Astrocyte (in vitro differentiated cells and primary cell): ENCODE data around the gene NMBR. TPM values are rescaled to one million over a fixed set of nuclear protein-coding genes. Genes with fewer than 3 reads are reported as not detected.

Experiments
- DNase-seq: peaks from one replicate; pipeline ENCODE4 v3.0.0-alpha.2; 2010; ENCODE audit warnings: low read depth
- FAIRE-seq: peaks from 2 replicates; lab custom pipeline; 2011; peaks lifted over from hg19 to GRCh38; lab: Jason Lieb, UNC
- H2AFZ ChIP-seq: 2 replicates; pipeline ENCODE4 v1.6.0; 2012; ENCODE audit warnings: low read depth, low read length, inconsistent platforms
- H3K27ac ChIP-seq: 2 replicates; pipeline ENCODE4 v1.5.1; 2011; ENCODE audit warnings: low read depth, low read length, inconsistent platforms
- H3K27me3 ChIP-seq: 2 replicates; pipeline ENCODE4 v1.6.0; 2011; ENCODE audit warnings: low read length, inconsistent platforms; ENCODE audit not compliant: insufficient read depth
- H3K36me3 ChIP-seq: 2 replicates; pipeline ENCODE4 v1.5.1; 2011; ENCODE audit warnings: low read length, inconsistent platforms; ENCODE audit not compliant: insufficient read depth
- H3K4me1 ChIP-seq: 2 replicates; pipeline ENCODE4 v1.5.1; 2011; ENCODE audit warnings: low read length, inconsistent platforms; ENCODE audit not compliant: insufficient read depth
- H3K4me2 ChIP-seq: 2 replicates; pipeline ENCODE4 v1.6.0; 2012; ENCODE audit warnings: low read length, inconsistent platforms
- H3K4me3 ChIP-seq: 2 replicates; pipeline ENCODE4 v1.5.1; 2011; ENCODE audit warnings: low read depth, mild to moderate bottlenecking, low read length, inconsistent platforms; ENCODE audit not compliant: insufficient read depth
- H3K79me2 ChIP-seq: 2 replicates; pipeline ENCODE4 v1.6.0; 2012; ENCODE audit warnings: mild to moderate bottlenecking, low read length, inconsistent platforms; ENCODE audit not compliant: insufficient read depth
- H3K9ac ChIP-seq: 2 replicates; pipeline ENCODE4 v1.6.0; 2012; ENCODE audit warnings: mild to moderate bottlenecking, low read length, inconsistent platforms
- H3K9me3 ChIP-seq: 2 replicates; pipeline ENCODE4 v1.5.1; 2012; ENCODE audit warnings: low read depth, mild to moderate bottlenecking, low read length, inconsistent platforms; ENCODE audit not compliant: insufficient read depth
- H4K20me1 ChIP-seq: 2 replicates; pipeline ENCODE4 v1.6.0; 2012; ENCODE audit warnings: low read length, inconsistent platforms; ENCODE audit not compliant: insufficient read depth
- H3K27ac Mint-ChIP-seq: one replicate; pipeline ENCODE4 v1.8.0; 2021; ENCODE audit warnings: mild to moderate bottlenecking, mixed read lengths; ENCODE audit not compliant: unreplicated experiment
- H3K27me3 Mint-ChIP-seq: one replicate; pipeline ENCODE4 v1.8.0; 2021; ENCODE audit warnings: low read depth, mixed read lengths; ENCODE audit not compliant: unreplicated experiment
- H3K36me3 Mint-ChIP-seq: one replicate; pipeline ENCODE4 v1.8.0; 2021; ENCODE audit warnings: low read depth, mixed read lengths; ENCODE audit not compliant: unreplicated experiment
- H3K4me1 Mint-ChIP-seq: one replicate; pipeline ENCODE4 v1.8.0; 2021; ENCODE audit warnings: low read depth, mixed read lengths; ENCODE audit not compliant: unreplicated experiment
- H3K4me3 Mint-ChIP-seq: one replicate; pipeline ENCODE4 v1.8.0; 2021; ENCODE audit warnings: mild to moderate bottlenecking, moderate library complexity, mixed read lengths; ENCODE audit not compliant: unreplicated experiment
- H3K9me3 Mint-ChIP-seq: one replicate; pipeline ENCODE4 v1.8.0; 2021; ENCODE audit warnings: mild to moderate bottlenecking, mixed read lengths; ENCODE audit not compliant: unreplicated experiment
- CTCF ChIP-seq: IDR thresholded peaks from 2 replicates; pipeline ENCODE4 v1.5.1; 2011; ENCODE audit warnings: low read depth, mild to moderate bottlenecking, inconsistent platforms, low read length, moderate library complexity; ENCODE audit not compliant: insufficient read depth
- EZH2 ChIP-seq: IDR thresholded peaks from 2 replicates; pipeline ENCODE4 v1.6.1; 2012; ENCODE audit warnings: mild to moderate bottlenecking, low read length, inconsistent platforms; ENCODE audit not compliant: insufficient read depth
- total RNA-seq: library from RNA; stranded (reverse); gene quantifications from 2 replicates; pipeline ENCODE4 v1.2.1, GENCODE V29; 2021

NMBR gene
- total RNA-seq, 1 donor from 2014 or later, result not detected

- no peaks in the 10 kb centered on the region for H3K4me1 Mint-ChIP-seq
- H3K9ac ChIP-seq, result no peak overlapping the region
- no peak overlapping the region for H3K27ac Mint-ChIP-seq
- no peak overlapping the region for H3K4me3 ChIP-seq
- no peaks in the 10 kb centered on the region for H3K27me3 ChIP-seq
- H3K9me3 ChIP-seq, result no peaks in the 10 kb centered on the region
- no peaks in the 10 kb centered on the region for H3K36me3 Mint-ChIP-seq
- H4K20me1 ChIP-seq, result no peaks in the 10 kb centered on the region
- H3K4me3 Mint-ChIP-seq, result no peak overlapping the region
- TF ChIP-seq CTCF (no peak), EZH2 (no peak)
- DNase-seq (no peak), FAIRE-seq (no peak)
- H3K4me2 ChIP-seq, result no peak overlapping the region
- no peaks in the 10 kb centered on the region for H3K27me3 Mint-ChIP-seq
- no peaks in the 10 kb centered on the region for H3K4me1 ChIP-seq
- peaks cover 7% of the 10 kb centered on the region for H3K9me3 Mint-ChIP-seq
- no peak overlapping the region for H3K27ac ChIP-seq
- H2AFZ ChIP-seq, result no peak overlapping the region
- H3K79me2 ChIP-seq, result peaks cover 3% of the 10 kb centered on the region
- H3K36me3 ChIP-seq, result no peaks in the 10 kb centered on the region
Observed at GRCh38 chr6:142026471-142026870, 120.5 kb downstream of the NMBR start.

Other genes starting within 250 kb of the NMBR start
- not detected in 2 replicates for gene GJE1, start 14.2 kb downstream of the NMBR start, total RNA-seq
- 65.3 and 72.4 TPM in 2 replicates for gene VTA1, start 141 bp upstream of the NMBR start, total RNA-seq
- 89.2 and 98.2 TPM in 2 replicates for gene ADGRG6, start 154.9 kb upstream of the NMBR start, total RNA-seq